Loucy (cell line): ENCODE data around the gene SNX14.

ENCODE experiments used
- H2AFZ ChIP-seq: fragments of 200-600 bp; sonication (generic); 2 replicates; pipeline ENCODE4 v1.6.0; 2016; ENCODE audit warnings: antibody characterized with exemption, mild to moderate bottlenecking, low read length, moderate library complexity
- H3F3A ChIP-seq: fragments of 200-600 bp; 2 replicates; pipeline ENCODE4 v1.6.0; 2016; ENCODE audit warnings: antibody characterized with exemption, low read depth, mild to moderate bottlenecking
- H3K27me3 ChIP-seq: fragments of 200-600 bp; sonication (generic); 2 replicates; pipeline ENCODE4 v1.6.1; 2014; ENCODE audit warnings: low read length, mild to moderate bottlenecking; ENCODE audit not compliant: insufficient read depth, poor library complexity, severe bottlenecking
- H3K36me3 ChIP-seq: fragments of 200-600 bp; sonication (generic); 2 replicates; pipeline ENCODE4 v1.6.1; 2016; ENCODE audit warnings: low read length; ENCODE audit not compliant: insufficient read depth
- H3K4me1 ChIP-seq: fragments of 200-600 bp; sonication (generic); 2 replicates; pipeline ENCODE4 v1.5.1; 2014; ENCODE audit warnings: low read length, mild to moderate bottlenecking; ENCODE audit not compliant: insufficient read depth, poor library complexity, severe bottlenecking
- H3K4me2 ChIP-seq: fragments of 200-600 bp; sonication (generic); 2 replicates; pipeline ENCODE4 v1.6.0; 2014; ENCODE audit warnings: antibody characterized with exemption, low read length, low read depth, mild to moderate bottlenecking; ENCODE audit not compliant: poor library complexity, severe bottlenecking
- H3K4me3 ChIP-seq: fragments of 200-600 bp; sonication (generic); 2 replicates; pipeline ENCODE4 v1.5.1; 2014; ENCODE audit warnings: low read length, mild to moderate bottlenecking, mixed read lengths; ENCODE audit not compliant: poor library complexity, severe bottlenecking
- H3K79me2 ChIP-seq: fragments of 200-600 bp; sonication (generic); 2 replicates; pipeline ENCODE4 v1.6.1; 2014; ENCODE audit warnings: low read length; ENCODE audit not compliant: insufficient read depth
- H3K9ac ChIP-seq: fragments of 200-600 bp; sonication (generic); 2 replicates; pipeline ENCODE4 v1.6.0; 2014; ENCODE audit warnings: mild to moderate bottlenecking, low read depth, low read length, moderate library complexity; ENCODE audit not compliant: poor library complexity, severe bottlenecking
- H3K9me2 ChIP-seq: fragments of 200-600 bp; sonication (generic); replicated peaks from 2 replicates; pipeline ENCODE4 v1.6.1; 2016; ENCODE audit warnings: low read depth, low read length, mixed read lengths
- H3K9me3 ChIP-seq: fragments of 200-600 bp; sonication (generic); 2 replicates; pipeline ENCODE4 v1.6.1; 2014; ENCODE audit warnings: mild to moderate bottlenecking, antibody characterized with exemption, low read length, low read depth; ENCODE audit not compliant: insufficient read depth
- H4K20me1 ChIP-seq: fragments of 200-600 bp; sonication (generic); 2 replicates; pipeline ENCODE4 v1.6.0; 2014; ENCODE audit warnings: antibody characterized with exemption, low read length, mild to moderate bottlenecking; ENCODE audit not compliant: insufficient read depth, poor library complexity, severe bottlenecking
- CTCF ChIP-seq: fragments of 200-600 bp; sonication (generic); conservative IDR thresholded peaks from 2 replicates; pipeline ENCODE4 v1.5.1; 2014; ENCODE audit warnings: mild to moderate bottlenecking, antibody characterized with exemption, low read length
- EZH2phosphoT487 ChIP-seq: fragments of 200-600 bp; IDR thresholded peaks from 2 replicates; pipeline ENCODE4 v1.6.1; 2018; ENCODE audit warnings: antibody characterized with exemption, mild to moderate bottlenecking, moderate library complexity, borderline replicate concordance

SNX14 gene

GRCh38 chr6:85581572-85581971 lies 12.1 kb downstream of the SNX14 start:
- H3K9me3 ChIP-seq: peaks cover 20% of the 10 kb centered on the region; the same call in 1 of the 2 replicates
- no peak overlapping the region for H2AFZ ChIP-seq
- no peaks in the 10 kb centered on the region for H3K9me2 ChIP-seq
- peaks cover 94% of the 10 kb centered on the region for H3K79me2 ChIP-seq
- no peak overlapping the region for H3K4me2 ChIP-seq
- no peaks in the 10 kb centered on the region for H3K27me3 ChIP-seq
- H3K36me3 ChIP-seq: peaks cover 11% of the 10 kb centered on the region; the same call in 1 of the 2 replicates
- H3K4me3 ChIP-seq: no peak overlapping the region
- H3F3A ChIP-seq: no peaks in the 10 kb centered on the region
- no peaks in the 10 kb centered on the region for H3K4me1 ChIP-seq
- no peak for TF ChIP-seq CTCF
- TF ChIP-seq EZH2phosphoT487: no peak
- H3K9ac ChIP-seq: no peak overlapping the region
- H4K20me1 ChIP-seq: peaks cover 27% of the 10 kb centered on the region

GRCh38 chr6:85580878-85581267 lies 12.8 kb downstream of the SNX14 start:
- peaks cover 20% of the 10 kb centered on the region; the same call in 1 of the 2 replicates for H3K9me3 ChIP-seq
- peaks cover 94% of the 10 kb centered on the region for H3K79me2 ChIP-seq
- TF ChIP-seq CTCF (no peak), EZH2phosphoT487 (no peak)
- H3K4me2 ChIP-seq: no peak overlapping the region
- peaks cover 6% of the 10 kb centered on the region for H3K4me1 ChIP-seq
- H3K27me3 ChIP-seq: no peaks in the 10 kb centered on the region
- peaks cover 11% of the 10 kb centered on the region; the same call in 1 of the 2 replicates for H3K36me3 ChIP-seq
- H3K4me3 ChIP-seq: no peak overlapping the region
- H3K9me2 ChIP-seq: no peaks in the 10 kb centered on the region
- no peak overlapping the region for H3K9ac ChIP-seq
- H2AFZ ChIP-seq: no peak overlapping the region
- H3F3A ChIP-seq: no peaks in the 10 kb centered on the region
- peaks cover 29% of the 10 kb centered on the region for H4K20me1 ChIP-seq

- no peaks in the 10 kb centered on the region for H3K27me3 ChIP-seq
- peaks cover 94% of the 10 kb centered on the region for H3K79me2 ChIP-seq
- no peaks in the 10 kb centered on the region for H3F3A ChIP-seq
- H3K9ac ChIP-seq: no peak overlapping the region
- peaks cover 29% of the 10 kb centered on the region for H4K20me1 ChIP-seq
- no peak overlapping the region for H3K4me3 ChIP-seq
- H3K9me3 ChIP-seq: peaks cover 18% of the 10 kb centered on the region; the same call in 1 of the 2 replicates
- no peaks in the 10 kb centered on the region for H3K9me2 ChIP-seq
- H2AFZ ChIP-seq: no peak overlapping the region
- no peak overlapping the region for H3K4me2 ChIP-seq
- peaks cover 6% of the 10 kb centered on the region for H3K4me1 ChIP-seq
- TF ChIP-seq CTCF (no peak), EZH2phosphoT487 (no peak)
- H3K36me3 ChIP-seq: peaks cover 11% of the 10 kb centered on the region; the same call in 1 of the 2 replicates
Measured at GRCh38 chr6:85580118-85580877, 13.4 kb downstream of the SNX14 start.
